NCI-H2227 (cell line): ENCODE measurements around the gene TDG.
"Not testable (repeated sequence)": the region's sequence is repeated elsewhere in the genome, so short reads cannot be mapped to it uniquely, and the experiment has no call there.

Source experiments
- DNase-seq: peaks from one replicate; lab custom pipeline; 2025; ENCODE audit not compliant: unreplicated experiment; lab: John Stamatoyannopoulos, UW

The TDG gene

DNA sequence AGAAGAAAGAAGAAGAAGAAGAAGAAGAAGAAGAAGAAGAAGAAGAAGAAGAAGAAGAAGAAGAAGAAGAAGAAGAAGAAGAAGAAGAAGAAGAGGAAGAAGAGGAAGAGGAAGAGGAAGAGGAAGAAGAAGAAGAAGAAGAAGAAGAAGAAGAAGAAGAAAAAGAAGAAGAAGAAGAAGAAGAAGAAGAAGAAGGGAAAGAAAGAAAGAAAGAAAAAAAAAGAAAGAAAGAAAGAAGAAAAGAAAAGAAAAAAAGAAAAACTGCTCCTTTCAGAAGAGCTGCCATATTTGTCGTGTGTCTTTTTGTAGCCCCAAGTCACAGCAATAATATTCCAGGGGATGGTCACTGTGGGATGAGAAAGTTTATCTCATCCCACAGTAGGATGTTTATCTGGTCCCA, 56.2 kb downstream of the TDG start:
- DNase-seq = not testable (repeated sequence)

DNA sequence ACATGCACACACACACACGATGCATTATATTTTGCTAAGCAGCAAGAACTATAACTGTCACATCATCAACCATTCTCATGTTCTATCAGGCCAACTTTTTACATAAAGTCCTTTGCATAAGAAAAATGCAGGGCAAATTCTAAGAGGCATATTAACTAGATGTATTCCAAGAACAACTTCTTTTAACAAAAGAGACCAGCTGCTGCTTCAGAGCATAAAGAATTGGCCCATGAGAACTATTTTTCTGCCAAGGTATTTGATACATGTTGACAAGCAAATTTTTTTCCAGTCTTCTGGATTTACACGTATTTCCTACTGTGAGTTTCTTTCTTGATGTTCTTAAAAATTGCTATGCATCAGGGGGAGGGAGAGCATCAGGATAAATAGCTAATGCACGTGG, 57.1 kb downstream of the TDG start:
- no peak for DNase-seq

- no peak for DNase-seq
These were observed 58.0 kb downstream of the TDG start for GRCh38 chr12:104023710-104024109.

GRCh38 chr12:104024348-104024747, 58.7 kb downstream of the TDG start:
- no peak for DNase-seq

- DNase-seq = no peak
These were observed 60.1 kb downstream of the TDG start for GRCh38 chr12:104025771-104026170.

DNA sequence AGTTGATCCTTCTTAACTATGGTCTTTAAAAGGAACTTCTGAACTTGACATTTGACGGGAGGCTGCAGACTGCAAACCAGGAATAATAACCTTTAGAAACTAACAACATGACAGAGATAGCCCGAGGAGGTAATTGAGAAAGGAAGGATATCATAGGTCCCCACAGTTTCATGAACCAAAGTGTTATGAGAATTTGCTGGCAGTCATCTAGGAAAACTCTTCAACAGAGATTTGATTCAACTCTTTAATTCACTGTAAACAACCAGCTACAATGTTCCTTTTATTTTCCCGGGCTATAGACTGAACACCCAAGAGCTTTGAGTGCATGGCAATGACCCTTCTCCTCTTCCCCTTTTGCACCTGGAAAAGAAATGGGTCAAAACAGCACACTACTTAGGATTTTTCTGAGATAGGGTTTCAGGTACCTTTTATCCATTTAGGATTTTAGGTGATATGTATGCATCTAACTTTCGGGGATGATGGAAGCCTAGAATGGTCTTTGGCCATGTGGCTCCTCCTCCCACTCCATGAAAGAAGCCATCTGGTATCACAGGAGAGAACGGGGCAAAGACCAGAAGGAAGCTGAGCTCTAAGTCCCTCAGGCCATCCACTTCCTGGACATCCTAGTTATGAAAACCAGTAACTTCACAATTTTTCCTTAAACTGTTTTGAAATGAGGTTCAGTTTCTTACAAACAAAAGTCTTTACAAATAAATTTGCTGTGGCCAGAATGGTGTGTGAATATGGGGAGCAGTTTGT, 61.3 kb downstream of the TDG start:
- no peak for DNase-seq

DNA sequence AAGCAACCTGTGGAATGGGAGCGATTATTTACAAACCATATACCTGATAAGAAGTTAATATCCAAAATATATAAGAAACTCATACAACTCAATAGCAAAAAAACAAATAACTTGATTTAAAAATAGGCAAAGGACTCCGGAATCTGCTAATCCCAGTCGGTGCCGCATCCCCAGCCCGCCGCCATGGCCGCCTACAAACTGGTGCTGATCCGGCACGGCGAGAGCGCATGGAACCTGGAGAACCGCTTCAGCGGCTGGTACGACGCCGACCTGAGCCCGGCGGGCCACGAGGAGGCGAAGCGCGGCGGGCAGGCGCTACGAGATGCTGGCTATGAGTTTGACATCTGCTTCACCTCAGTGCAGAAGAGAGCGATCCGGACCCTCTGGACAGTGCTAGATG, 64.9 kb downstream of the TDG start:
- DNase-seq = not testable (repeated sequence)

DNA sequence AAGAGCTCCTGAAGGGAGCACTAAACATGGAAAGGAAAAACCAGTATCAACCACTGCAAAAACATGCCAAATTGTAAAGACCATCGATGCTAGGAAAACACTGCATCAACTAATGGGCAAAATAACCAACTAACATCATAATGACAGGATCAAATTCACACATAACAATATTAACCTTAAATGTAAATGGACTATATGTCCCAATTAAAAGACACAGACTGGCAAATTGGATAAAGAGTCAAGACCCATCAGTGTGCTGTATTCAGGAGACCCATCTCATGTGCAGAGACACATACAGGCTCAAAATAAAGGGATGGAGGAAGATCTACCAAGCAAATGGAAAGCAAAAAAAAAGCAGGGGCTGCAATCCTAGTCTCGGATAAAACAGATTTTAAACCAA, 70.5 kb downstream of the TDG start:
- not testable (repeated sequence) for DNase-seq
